SHP77 treated with DMSO at 0.1 percent for 48 hours (cell line): ENCODE results near the gene TMEM186.
"Not testable (repeated sequence)": the region's sequence is repeated elsewhere in the genome, so short reads cannot be mapped to it uniquely, and the experiment has no call there.

Source experiments
- DNase-seq: peaks from one replicate; lab custom pipeline; 2025; lab: John Stamatoyannopoulos, UW

The TMEM186 gene, protein sequence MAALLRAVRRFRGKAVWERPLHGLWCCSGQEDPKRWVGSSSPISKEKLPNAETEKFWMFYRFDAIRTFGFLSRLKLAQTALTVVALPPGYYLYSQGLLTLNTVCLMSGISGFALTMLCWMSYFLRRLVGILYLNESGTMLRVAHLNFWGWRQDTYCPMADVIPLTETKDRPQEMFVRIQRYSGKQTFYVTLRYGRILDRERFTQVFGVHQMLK

DNA sequence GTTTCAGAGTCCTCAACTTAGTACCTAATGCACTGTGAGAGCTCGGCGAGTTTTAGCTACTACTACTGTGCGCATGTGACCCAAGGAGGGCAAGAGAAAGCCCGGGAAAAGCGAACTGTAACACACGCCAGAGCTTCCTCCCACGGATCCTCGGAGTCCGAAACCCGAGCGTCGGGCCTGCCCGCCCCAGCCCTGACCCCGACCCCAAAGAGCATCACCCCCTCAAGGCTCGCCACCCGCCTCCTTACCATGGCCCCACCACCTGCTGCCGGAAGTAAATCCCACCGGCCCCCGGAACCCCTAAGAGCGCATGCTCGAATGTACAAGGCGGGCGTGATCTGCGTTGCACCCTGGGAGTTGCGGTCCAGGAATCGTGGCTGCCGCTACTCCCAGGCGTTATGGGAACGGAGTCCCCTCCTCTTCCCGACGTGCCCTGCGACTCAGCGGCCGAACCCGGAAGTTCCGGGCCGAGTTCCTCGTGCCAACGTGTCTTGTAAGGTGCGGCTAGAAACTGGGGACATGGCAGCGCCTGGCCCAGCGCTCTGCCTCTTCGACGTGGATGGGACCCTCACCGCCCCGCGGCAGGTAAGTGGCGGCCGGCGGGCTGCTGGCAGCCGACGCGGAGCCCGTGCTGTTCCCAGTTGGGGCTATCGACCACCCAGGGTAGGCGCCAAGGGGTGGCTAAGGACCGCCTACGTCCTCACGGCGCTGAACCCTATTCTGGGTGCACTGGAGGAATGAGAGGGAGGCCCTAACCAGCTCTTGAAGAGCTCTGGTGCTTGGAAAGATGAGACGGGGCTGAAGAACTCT, at the start of gene TMEM186, which contains the start of gene PMM2:
TMEM186 (minus strand) TSS at position 276 of the 810 bp plus-strand sequence; CDS start at position 251, 25 bp downstream.
PMM2 (plus strand) TSS at position 476 of the 810 bp plus-strand sequence; CDS start at position 520, 44 bp downstream.
- DNase-seq = peak; percentile 87

DNA sequence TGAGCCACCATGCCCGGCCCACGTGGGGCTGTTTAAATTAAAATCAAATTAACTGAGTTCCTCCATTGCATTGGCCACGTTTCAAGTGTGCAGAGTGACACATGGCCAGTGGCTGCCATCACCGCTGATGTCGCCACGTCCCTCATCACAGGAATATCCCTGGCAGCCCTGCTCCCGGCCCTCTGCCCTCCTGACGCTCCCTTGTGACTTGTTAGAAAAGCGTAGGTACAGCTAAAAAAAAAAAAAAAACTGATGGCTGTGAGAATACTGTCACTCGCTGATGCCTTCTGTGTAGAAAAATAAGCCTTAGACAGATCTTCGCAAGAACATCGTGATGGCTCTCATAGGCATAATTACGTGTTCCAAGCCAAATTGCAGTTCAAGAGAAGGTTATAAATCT, 49.7 kb upstream of the TMEM186 start:
- no peak for DNase-seq

DNA sequence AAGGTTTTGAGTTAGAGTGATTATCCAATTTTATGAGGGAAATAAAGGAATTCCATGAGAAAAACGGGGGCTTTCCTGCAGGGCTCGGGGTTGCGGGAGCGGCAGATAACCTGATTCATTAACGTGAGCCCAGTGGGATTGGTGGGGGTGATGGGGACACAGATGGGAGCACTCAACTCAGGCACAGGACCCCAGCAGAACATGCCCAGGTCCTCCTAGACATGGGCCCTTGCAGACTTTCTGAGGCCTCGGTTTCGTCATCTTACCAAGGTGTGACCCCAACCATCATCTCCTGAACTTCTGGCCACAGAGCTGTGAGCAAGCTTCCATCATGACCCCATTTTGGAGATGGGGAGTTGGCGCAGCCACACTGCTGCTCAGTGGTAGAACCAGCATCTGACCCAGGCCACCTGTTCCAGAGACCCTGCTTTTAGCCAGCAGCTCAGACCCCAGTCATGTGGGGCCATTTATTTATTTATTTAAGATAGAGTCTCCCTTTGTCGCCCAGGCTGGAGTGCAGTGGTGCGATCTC, 49.0 kb upstream of the TMEM186 start:
- no peak for DNase-seq

DNA sequence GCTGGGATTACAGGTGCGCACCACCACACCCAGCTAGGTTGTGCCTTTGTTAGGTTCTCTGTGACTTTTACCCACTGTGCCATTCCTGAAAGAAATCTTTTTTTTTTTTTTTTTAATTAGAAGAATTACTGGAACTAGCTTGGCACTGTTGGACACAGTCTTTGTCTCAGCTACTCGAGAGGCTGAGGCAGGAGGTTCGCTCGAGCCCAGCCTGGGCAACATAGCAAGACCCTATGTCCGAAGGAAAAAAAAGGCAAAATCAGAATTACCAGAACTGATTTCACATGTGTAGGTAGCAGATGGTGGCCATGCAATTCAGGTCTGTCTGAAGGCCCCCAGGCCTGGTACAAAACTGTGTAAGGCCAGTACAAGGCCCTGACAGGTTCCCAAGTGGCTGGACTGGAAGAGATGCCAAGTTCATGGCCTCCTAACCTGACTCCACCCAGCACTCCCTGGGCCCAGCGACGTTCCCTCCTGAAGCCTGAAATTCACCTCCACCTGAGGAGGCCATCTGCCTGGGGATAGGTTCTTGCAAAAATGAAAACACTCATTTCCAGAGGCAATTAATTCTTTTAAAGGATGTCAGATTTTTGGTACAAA, 48.4 kb upstream of the TMEM186 start:
- no peak for DNase-seq

DNA sequence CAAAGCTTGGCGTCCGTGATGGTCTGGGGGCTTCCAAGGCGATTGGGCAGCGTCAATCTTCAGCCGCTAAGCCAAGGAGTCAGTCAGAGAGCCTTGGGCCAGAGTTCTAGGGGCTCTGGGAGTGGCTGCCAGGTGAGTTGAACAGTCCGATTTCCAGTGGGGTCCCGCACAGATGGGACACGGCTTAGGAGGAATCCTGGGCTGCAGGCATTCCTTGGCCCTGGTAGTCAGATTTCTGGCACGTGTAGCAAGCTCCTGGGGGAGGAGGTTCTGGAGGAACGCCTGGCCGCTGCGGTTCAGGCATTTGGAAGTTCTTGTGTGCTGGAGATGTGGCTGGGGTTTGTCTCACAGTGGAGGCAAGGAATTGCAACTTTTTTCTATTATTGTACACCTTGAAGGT, 45.9 kb upstream of the TMEM186 start:
- DNase-seq = not testable (repeated sequence)

DNA sequence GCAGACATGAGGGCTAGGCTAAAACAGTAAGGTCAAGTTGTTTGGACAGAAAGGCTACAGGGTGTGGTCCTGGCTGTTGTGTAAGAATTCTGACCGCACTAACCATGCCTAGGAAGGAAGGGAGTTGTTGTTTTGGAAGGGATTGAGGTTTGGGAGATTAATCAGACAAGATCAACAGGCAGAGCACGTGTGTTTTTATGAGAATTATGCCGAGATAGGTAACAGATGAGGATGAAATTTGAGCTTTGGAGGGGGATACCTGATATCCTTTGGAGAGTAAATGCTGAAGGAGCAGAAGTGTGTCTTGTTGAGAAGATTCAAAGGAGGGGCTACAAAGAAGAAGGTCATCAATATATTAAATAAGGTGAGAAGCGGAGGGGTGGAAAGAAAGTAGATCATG, 44.6 kb upstream of the TMEM186 start:
- not testable (repeated sequence) for DNase-seq

DNA sequence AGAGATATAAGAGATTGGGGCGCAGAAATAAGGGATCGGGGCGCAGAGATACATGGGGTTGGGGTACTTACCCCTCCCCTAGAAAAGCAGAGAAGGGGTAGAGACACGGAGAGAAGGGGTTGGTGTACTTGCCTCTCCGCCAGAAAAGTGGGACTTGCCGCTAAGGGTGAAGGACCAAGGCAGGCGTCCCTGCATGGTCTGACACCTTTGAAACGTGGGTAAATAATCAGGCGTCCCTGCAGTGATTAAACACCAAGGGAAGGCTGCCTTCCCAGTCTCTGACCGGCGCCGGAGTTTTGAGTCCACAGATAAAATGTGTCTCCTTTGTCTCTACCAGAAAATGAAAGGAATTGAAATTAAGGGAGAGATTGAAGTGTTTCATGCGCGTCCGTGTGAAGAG, 40.2 kb upstream of the TMEM186 start:
- DNase-seq = not testable (repeated sequence)

DNA sequence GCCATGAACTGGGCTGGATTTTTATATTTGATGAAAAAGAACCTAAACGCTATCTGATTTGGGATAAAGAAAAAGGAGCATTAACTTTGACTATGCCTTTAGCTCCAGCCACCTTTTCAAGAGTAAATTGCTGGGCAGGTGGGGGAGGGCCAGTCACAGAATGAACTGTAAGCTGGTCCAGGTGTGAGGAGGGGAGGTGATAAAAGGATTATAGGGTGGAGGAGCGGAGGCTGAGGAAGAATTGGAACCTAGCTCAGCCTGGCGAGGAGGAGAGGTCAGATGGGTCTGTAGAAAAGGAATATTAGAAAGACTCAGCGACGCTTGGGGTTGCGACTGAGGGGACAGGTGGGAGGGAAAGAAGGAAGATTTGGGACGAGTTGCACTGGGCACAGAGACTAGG, 39.4 kb upstream of the TMEM186 start:
- not testable (repeated sequence) for DNase-seq

DNA sequence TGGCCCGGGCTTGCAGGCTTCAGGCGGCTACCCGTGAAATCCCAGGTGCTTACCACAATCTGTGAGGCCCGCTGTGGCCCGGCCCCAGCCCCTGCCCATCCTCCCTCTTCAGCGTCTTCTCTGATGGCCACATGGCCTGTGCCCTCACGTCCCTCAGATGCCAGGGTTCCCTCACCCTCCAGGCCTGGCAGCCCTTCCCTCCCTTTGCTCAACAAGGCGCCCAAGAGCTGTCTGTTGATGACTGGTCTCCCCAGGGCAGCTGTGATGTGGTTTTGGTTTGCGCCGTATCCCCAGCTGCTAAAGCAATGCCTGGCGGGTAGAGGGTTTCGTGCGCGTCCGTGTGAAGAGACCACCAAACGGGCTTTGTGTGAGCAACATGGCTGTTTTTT, 35.3 kb upstream of the TMEM186 start:
- DNase-seq = no peak

DNA sequence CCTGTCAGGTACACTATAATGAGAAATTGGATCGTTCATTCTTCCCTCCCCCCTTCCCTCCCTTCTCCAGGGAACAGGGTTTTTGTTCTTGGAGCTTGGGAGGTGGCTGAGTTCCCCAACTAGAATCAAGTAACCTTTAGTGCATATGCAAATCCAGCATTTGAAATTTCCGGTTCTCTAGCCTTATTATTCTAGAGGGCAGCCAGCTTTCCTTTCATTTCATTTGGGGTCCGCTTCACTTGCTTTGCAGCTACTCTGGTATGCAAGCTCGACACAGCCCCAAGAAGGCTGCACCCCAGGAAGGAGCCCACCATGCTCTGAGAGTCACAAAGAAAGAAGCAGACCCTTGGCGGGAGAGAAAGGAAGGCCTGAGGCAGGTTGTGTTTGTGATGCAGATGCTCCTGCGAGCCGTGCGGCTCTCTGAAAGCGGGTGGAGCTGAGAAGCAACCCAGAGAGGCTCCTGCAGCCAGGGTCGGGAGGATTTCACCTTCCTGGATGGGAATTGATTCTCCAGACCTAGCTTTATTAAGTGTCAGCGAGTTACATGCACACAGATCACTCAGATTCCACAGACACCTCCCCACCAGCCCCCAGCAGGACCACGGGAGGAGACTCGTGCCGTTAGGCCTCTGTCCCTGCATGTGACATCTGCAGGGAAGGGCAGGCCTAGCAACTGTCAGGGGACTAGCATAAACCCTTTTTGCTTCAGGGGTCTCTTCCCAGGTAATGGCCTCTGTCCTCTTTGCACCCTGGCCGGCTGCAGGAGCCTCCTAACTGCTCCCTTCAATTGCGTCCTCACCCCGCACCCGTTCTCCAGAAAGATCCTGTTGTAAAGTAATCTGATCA, 34.7 kb upstream of the TMEM186 start:
- no peak for DNase-seq

DNA sequence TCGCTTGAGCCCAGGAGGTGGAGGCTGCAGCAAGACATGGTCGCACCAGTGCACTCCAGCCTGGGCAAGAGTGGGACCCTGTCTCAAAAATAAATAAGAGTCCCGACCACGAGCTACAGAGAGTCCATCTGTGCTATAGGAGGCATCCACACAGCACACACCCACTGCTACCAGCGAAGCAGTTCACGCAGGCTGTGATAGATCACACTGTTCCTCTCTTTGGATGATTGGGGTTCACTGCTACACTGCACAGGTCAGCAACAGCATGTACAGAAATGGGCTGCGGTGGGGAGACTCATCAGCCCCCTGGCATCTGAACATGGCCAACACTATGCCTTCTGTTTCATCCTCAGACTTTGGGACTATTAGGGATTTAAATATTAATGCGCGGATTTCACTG, 34.0 kb upstream of the TMEM186 start:
- DNase-seq = no peak

DNA sequence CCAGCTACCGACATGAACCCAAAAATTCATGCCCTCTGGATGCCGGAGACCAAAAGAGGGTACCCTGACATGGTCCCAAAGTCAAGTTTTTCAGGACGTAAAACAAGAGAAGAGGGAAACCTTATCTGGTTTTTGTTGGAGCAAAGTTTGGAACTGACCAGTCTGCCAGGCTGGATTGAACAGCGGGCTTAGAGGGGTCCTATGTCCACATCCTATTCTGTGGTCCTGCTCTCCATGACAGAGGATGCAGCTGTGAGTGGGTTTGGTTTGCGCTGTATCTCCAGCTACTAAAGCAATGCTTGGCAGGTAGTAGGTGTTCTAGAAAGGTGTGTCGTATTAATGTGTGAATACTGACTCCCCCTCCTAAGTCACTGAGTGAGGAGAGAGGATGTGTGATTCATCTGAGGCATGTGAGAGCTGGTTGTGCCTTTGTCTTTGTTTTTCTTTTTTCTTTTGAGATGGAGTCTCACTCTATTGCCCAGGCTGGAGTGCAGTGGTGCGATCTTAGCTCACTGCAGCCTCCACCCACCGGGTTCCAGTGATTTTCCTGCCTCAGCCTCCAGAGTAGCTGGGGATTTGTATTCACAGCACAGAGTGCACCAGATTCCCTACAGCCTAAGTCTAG, 31.2 kb upstream of the TMEM186 start:
- no peak for DNase-seq

DNA sequence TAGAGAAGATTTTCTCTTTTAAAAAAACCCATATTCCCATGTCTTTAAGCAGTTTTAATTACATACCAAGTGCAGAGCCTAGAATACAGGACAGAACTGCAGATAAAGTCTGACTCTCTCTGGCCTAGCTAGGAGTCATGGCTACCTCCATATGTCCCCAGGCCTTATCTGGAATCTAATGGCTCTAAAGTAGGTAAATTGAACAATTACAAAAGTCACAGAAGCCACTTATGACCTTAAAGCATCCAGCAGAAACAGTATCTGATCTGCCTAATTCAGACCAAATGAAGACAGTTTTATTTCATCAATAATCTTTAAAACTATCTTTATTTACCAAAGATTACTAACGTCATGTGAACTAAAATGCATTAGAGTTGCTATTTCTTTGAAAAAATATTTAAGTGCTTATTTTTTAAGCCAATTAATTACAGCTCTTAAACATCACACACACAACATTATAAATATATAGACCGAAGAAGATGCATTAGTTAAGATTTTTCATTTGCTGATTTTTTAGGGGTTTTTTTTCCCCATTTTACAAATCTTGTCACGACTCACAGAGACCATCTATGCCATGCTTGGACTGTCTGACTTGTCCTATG, 28.9 kb upstream of the TMEM186 start:
- DNase-seq = no peak

DNA sequence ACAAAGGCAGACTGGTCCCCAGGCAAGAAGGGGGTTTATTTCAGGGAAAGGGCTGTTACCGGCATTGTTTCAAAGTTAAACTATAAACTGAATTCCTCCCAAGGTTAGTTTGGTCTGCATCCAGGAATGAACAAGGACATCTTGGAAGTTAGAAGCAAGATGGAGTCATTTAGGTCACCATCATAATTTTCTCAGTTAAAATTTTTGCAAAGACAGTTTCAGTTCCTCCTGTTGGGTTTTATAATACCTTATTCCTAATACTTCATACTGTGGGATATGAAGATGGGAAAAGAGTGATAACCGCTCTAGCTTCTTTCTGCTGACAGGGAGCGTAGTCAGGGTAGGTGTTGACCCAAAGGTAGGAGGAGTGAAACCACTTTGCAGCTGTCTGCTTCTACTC, 25.0 kb upstream of the TMEM186 start:
- DNase-seq = no peak

DNA sequence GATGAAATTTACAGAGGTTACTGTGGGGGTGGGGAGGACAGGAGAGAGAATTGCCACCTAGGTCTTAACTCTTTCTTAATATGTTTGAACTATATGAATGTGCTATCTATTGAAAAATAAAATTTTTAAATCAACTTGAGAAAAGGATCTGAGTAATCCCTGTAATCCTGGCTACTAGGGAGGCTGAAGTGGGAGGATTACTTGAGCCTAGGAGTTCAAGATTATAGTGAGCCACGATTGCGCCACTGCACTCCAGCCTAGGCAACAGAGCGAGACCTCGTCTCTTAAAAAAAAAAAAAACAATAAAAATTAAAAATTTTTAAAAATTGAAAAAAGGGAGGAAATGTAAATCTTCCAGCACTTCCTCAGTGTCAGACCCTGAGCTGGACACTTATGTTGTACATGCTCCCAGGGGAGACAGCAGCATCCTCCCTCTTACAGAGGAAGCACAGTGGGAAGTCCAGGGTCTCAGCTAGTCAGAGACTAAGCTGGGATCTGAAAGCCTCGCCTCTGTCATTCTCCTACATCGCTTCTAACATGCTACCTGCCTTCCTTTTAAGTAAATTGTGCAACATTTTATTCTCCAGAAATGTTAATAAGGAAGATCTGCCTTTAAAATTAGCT, 22.1 kb upstream of the TMEM186 start:
- no peak for DNase-seq

DNA sequence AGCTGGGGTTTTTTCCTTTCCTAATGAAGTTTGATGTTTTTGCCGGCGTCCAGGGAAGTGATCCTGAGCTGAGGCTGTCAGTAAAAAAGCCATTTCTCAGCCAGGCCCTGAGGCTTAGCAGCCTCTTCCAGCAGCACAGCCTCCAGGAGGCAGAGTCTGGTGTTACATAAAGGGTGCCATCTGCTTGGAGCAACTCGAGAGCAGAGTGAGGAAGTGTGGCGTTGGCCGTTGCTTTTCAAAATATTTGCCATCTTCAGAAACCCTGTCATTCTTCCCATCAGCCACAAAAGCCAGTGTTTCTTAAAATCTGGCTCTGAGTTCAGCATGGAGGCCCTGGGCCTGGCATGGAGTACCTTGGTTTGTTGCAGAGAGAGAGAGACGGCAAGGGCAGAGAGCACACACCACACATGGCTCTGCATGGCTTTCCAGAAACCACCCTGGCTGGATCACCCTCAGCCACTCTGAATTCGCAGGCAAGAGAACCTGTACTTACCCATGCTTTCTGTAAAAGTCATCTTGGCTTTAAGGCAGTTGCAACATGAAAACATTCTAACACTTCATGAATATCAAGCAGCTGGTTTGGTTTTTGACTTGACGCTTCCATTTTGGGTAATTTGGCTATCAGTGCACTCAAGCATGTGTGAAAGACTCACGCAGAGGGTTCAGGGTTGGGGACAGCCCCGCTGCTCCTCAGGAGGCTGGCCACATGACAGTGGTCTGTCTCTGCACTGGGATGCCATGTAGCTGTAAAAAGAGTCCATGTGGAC, 21.2 kb upstream of the TMEM186 start:
- no peak for DNase-seq

DNA sequence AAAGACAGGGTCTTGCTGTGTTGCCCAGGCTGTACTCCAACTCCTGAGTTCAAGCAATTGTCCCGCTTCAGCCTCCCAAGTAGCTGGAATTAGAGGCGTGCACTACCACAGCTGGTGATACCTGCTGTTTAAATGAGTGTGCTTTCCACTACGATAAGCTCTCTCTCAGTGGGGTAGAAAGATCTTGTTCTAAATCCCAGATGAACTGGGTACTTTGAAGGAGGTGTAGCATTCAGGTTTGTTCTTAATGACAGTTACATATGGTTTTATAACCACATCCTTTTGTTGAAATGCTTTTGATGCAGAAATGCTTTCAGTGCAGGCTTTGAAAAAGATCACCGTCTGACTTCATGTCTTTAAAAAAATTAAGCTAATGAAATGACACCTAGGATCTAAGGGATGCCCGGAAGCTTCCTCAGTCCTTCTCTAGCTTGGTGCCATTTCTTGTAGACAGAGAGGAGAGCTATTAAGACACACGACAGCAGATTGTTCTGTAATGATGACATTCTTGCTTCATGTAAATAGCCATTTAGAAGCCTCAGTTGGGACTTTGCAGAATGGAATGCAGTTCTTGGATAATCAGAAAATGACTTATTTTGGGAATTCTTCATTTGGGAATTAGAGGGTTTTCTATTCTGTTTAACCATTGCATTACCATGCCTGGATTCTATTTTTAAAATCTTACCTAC, 19.7 kb upstream of the TMEM186 start:
- DNase-seq = no peak

DNA sequence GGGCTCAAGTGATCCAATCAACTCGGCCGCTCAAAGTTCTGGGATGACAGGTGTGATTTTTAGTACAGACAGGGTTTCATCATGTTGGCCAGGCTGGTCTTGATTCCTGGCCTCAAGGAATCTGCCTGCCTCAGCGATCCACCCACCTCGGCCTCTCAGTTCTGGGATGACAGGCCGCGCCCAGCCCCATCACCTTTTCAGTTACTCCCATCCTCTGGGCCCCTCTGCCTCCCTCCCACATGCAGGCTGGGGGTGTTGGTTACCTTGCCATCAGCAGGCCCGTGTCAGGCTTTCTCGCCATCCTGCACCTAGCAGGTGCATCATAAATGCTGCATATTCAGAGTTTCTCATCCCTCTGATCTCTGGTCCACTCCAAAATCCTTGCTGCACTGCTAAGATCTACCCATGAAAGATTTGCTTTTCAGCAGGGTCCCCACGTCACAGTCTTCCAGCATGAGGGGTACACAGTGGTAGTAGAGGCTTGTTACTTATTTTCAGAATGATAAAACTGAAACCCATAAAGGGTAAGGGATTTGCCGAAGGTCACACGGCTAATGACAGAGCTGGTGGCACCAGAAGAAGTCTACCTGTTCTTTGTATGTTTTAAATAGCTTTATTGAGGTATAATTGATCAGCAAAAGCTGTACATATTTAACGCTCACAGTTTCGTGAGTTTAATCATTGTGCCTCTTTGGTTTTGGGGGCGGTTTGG, 16.8 kb upstream of the TMEM186 start:
- DNase-seq = no peak
